Fibroblast of lung (primary cell): ENCODE data around the gene EFCC1. TPM values are rescaled to one million over a fixed set of nuclear protein-coding genes. Genes with fewer than 3 reads are reported as not detected.

Experiments
- DNase-seq, 2 donors: peaks; one replicate each; pipeline versions ENCODE4 v3.0.0 to v3.0.0-alpha.2; 2010; ENCODE audit warnings: low read depth in 2 of 2
- H2AFZ ChIP-seq: 2 replicates; pipeline ENCODE4 v1.5.1; 2012; ENCODE audit warnings: low read length, control low read depth, inconsistent platforms
- H3K27ac ChIP-seq: 2 replicates; pipeline ENCODE4 v1.5.1; 2011; ENCODE audit warnings: low read length, control low read depth; ENCODE audit not compliant: insufficient read depth
- H3K27me3 ChIP-seq: 2 replicates; pipeline ENCODE4 v1.5.1; 2011; ENCODE audit warnings: mild to moderate bottlenecking, low read length; ENCODE audit not compliant: control insufficient read depth, insufficient read depth
- H3K36me3 ChIP-seq: 2 replicates; pipeline ENCODE4 v1.5.1; 2011; ENCODE audit warnings: low read length; ENCODE audit not compliant: control insufficient read depth, insufficient read depth
- H3K4me1 ChIP-seq: 2 replicates; pipeline ENCODE4 v1.5.1; 2011; ENCODE audit warnings: low read length; ENCODE audit not compliant: control insufficient read depth, insufficient read depth; ENCODE audit errors: extremely low read depth
- H3K4me2 ChIP-seq: 2 replicates; pipeline ENCODE4 v1.5.1; 2011; ENCODE audit warnings: low read length, control low read depth; ENCODE audit not compliant: insufficient read depth; ENCODE audit errors: extremely low read depth
- H3K4me3 ChIP-seq, 4 experiments: fragments of 200-600 bp in 1 of 4; sonication (generic) in 1 of 4; replicated peaks in 1 of 4; 2 replicates each; pipeline ENCODE4 v1.5.1; 2011 to 2016; ENCODE audit warnings: low read length in 4 of 4, low read depth in 3 of 4, mild to moderate bottlenecking in 3 of 4, control low read depth in 2 of 4, inconsistent platforms in 1 of 4, mixed read lengths in 1 of 4; ENCODE audit not compliant: insufficient read depth in 1 of 4; ENCODE audit errors: control extremely low read depth in 1 of 4
- H3K79me2 ChIP-seq: 2 replicates; pipeline ENCODE4 v1.5.1; 2012; ENCODE audit warnings: mild to moderate bottlenecking, low read length, inconsistent platforms; ENCODE audit not compliant: control insufficient read depth, insufficient read depth
- H3K9ac ChIP-seq: 2 replicates; pipeline ENCODE4 v1.5.1; 2011; ENCODE audit warnings: mild to moderate bottlenecking, low read length, control low read depth; ENCODE audit not compliant: insufficient read depth
- H3K9me3 ChIP-seq: 2 replicates; pipeline ENCODE4 v1.5.1; 2012; ENCODE audit warnings: low read depth, low read length; ENCODE audit not compliant: control insufficient read depth, insufficient read depth
- H4K20me1 ChIP-seq: 2 replicates; pipeline ENCODE4 v1.5.1; 2011; ENCODE audit warnings: low read length; ENCODE audit not compliant: control insufficient read depth, insufficient read depth; ENCODE audit errors: extremely low read depth
- EZH2 ChIP-seq: IDR thresholded peaks from 2 replicates; pipeline ENCODE4 v1.5.1; 2012; ENCODE audit warnings: low read length, control low read depth, mild to moderate bottlenecking; ENCODE audit errors: missing control alignments
- polyA plus RNA-seq, 2 donors: library from polyadenylated mRNA; depleted of rRNA in 1 of 2; stranded (reverse) in 1 of 2; unstranded in 1 of 2; fragments of >200 nt; gene quantifications; 2 replicates each; pipeline ENCODE4 v1.2.1, GENCODE V29; 2011 to 2012; ENCODE audit warnings: missing spikeins in 1 of 2
- total RNA-seq: library from RNA; depleted of rRNA; stranded (reverse); fragments of >200 nt; gene quantifications from 2 replicates; pipeline ENCODE4 v1.2.1, GENCODE V29; 2014
- TF ChIP-seq, protein P1 (sequence below), 2 donors: IDR thresholded peaks in 1 of 2; conservative IDR thresholded peaks in 1 of 2; 1 replicate in 1 of 2; 2 replicates in 1 of 2; pipeline ENCODE4 v1.5.1; 2011 to 2012; ENCODE audit warnings: low read length in 2 of 2, control low read depth in 1 of 2, inconsistent platforms in 1 of 2, low read depth in 1 of 2, mild to moderate bottlenecking in 1 of 2

Gene EFCC1
- total and polyA plus RNA-seq, 2 donors (not counting 1 experiment from before 2014, with no cell fraction given), result not detected

DNA sequence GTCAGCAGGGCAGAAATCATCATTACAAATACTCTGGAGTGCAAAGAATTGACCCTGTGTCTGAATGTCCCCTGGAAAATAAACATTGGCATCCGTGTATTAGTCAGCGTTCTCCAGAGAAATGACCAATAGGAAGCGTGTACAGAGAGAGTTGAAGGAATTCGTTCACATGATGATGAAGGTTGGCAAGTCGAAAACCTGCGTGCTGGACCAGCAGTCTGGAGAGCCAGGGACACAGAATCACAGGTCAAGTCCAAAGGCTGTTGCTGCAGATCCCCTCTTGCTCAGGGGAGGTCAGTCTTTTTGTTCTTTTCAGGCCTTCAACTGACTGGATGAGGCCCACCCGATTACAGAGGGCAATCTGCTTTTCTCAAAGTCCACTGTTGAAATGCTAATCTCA is 76.1 kb downstream of the EFCC1 start:
- H3K36me3 ChIP-seq, result no peaks in the 10 kb centered on the region
- no peak overlapping the region for H2AFZ ChIP-seq
- H3K4me1 ChIP-seq, result no peaks in the 10 kb centered on the region
- no peak overlapping the region for H3K4me2 ChIP-seq
- no peak overlapping the region for H3K9ac ChIP-seq
- peak; percentile 40 to 77 for DNase-seq
- H3K27me3 ChIP-seq, result no peaks in the 10 kb centered on the region
- no peaks in the 10 kb centered on the region for H3K79me2 ChIP-seq
- H3K4me3 ChIP-seq, result no peak overlapping the region
- no peaks in the 10 kb centered on the region for H4K20me1 ChIP-seq
- no peak overlapping the region for H3K27ac ChIP-seq
- no peaks in the 10 kb centered on the region for H3K9me3 ChIP-seq
- TF ChIP-seq, protein P1, sequence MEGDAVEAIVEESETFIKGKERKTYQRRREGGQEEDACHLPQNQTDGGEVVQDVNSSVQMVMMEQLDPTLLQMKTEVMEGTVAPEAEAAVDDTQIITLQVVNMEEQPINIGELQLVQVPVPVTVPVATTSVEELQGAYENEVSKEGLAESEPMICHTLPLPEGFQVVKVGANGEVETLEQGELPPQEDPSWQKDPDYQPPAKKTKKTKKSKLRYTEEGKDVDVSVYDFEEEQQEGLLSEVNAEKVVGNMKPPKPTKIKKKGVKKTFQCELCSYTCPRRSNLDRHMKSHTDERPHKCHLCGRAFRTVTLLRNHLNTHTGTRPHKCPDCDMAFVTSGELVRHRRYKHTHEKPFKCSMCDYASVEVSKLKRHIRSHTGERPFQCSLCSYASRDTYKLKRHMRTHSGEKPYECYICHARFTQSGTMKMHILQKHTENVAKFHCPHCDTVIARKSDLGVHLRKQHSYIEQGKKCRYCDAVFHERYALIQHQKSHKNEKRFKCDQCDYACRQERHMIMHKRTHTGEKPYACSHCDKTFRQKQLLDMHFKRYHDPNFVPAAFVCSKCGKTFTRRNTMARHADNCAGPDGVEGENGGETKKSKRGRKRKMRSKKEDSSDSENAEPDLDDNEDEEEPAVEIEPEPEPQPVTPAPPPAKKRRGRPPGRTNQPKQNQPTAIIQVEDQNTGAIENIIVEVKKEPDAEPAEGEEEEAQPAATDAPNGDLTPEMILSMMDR (conservative IDR thresholded peaks at IDR 0.05 in 1 of 2, IDR thresholded peaks at IDR 0.05 in 1 of 2; ENCODE audit: low read depth in 1 of 2, low read length in 2 of 2), result no peak
- TF ChIP-seq EZH2, result no peak

DNA sequence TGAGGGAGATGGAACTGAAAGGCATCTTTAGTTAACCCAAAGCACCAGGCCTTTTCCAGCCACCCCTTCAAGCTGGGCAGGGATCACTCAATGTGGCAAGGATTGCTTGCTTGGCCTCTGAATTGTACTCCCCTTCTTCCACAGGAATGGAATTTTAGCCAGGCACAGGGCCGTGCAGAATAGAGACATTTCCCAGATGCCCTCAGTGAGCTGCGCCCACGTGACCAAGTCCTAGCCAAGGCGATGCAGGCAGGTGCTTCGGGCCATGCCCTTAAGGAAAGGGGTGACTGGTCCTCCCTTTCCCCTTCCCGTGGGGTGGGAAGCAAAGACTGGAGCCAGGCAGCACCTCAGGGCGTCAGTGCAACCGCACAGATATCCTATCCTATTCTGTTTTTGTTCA is 77.4 kb downstream of the EFCC1 start:
- Histone ChIP-seq H3K79me2 (no peaks in the 10 kb centered on the region), H2AFZ (no peak overlapping the region), H3K27me3 (no peaks in the 10 kb centered on the region), H4K20me1 (no peaks in the 10 kb centered on the region), H3K36me3 (no peaks in the 10 kb centered on the region), H3K4me1 (no peaks in the 10 kb centered on the region), H3K9ac (no peak overlapping the region), H3K4me3 (no peak overlapping the region), H3K9me3 (no peaks in the 10 kb centered on the region), H3K27ac (no peak overlapping the region), H3K4me2 (no peak overlapping the region)
- no peak for TF ChIP-seq EZH2
- TF ChIP-seq, protein P1 (conservative IDR thresholded peaks at IDR 0.05 in 1 of 2, IDR thresholded peaks at IDR 0.05 in 1 of 2; ENCODE audit: low read depth in 1 of 2, low read length in 2 of 2), result no peak
- DNase-seq, result no peak

DNA sequence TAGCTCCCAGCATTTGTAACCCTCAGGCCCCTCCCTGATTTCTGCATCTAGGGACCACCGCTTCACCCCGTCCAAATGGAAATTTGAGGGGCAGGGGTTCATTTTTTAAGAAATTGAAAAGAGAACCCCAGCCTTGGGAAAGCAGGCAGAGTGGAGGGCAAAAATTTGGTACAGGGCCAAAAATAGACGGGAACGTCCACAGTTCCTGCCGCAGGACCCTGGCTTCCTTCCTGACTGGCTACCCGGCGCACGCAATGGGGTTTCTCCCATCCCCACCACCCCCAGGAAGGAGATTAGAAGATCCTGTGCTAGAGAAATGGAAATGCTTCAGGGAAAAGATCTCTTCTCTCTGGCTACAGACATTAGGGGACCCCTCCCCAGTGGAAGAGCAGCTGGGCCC is 80.4 kb downstream of the EFCC1 start:
- Histone ChIP-seq H4K20me1 (no peaks in the 10 kb centered on the region), H3K9ac (no peak overlapping the region), H3K79me2 (no peaks in the 10 kb centered on the region), H3K4me3 (no peak overlapping the region), H3K36me3 (no peaks in the 10 kb centered on the region), H3K27me3 (no peaks in the 10 kb centered on the region), H3K4me2 (no peak overlapping the region), H3K9me3 (no peaks in the 10 kb centered on the region), H3K27ac (no peak overlapping the region), H3K4me1 (no peaks in the 10 kb centered on the region), H2AFZ (no peak overlapping the region)
- no peak for TF ChIP-seq EZH2
- TF ChIP-seq, protein P1 (conservative IDR thresholded peaks at IDR 0.05 in 1 of 2, IDR thresholded peaks at IDR 0.05 in 1 of 2; ENCODE audit: low read depth in 1 of 2, low read length in 2 of 2), result no peak
- no peak for DNase-seq
